ENCODE data around the gene RHBDL3.

RHBDL3 gene

GRCh38 chr17:32297860-32298259 lies 32.2 kb downstream of the RHBDL3 start:
- Histone ChIP-seq H3K27me3 (ENCODE audit: insufficient read depth, low read depth, severe bottlenecking) (no peaks in the 10 kb centered on the region), H3K9me3 (ENCODE audit: severe bottlenecking) (no peaks in the 10 kb centered on the region), H3K27ac (peak overlapping the region; percentile 95), H3K36me3 (peaks cover 34% of the 10 kb centered on the region), H3K4me3 (ENCODE audit: low read depth, low read length) (no peak overlapping the region)
- no peak for DNase-seq
- no peak for TF ChIP-seq CTCF (IDR thresholded peaks at IDR 0.05; ENCODE audit: low read depth, low read length)

- DNase-seq = peak; percentile 70
- Histone ChIP-seq H3K9me3 (ENCODE audit: severe bottlenecking) (no peaks in the 10 kb centered on the region), H3K4me3 (ENCODE audit: low read depth, low read length) (peak overlapping the region; percentile 25), H3K27ac (peak overlapping the region; percentile 95), H3K36me3 (peaks cover 36% of the 10 kb centered on the region), H3K27me3 (ENCODE audit: insufficient read depth, low read depth, severe bottlenecking) (no peaks in the 10 kb centered on the region)
- TF ChIP-seq CTCF (IDR thresholded peaks at IDR 0.05; ENCODE audit: low read depth, low read length) = peak; percentile 31; the same call in 1 of the 2 replicates
Observed at GRCh38 chr17:32298298-32298697, 32.7 kb downstream of the RHBDL3 start.

- TF ChIP-seq CTCF (IDR thresholded peaks at IDR 0.05; ENCODE audit: low read depth, low read length) = no peak
- Histone ChIP-seq H3K9me3 (ENCODE audit: severe bottlenecking) (no peaks in the 10 kb centered on the region), H3K27me3 (ENCODE audit: insufficient read depth, low read depth, severe bottlenecking) (no peaks in the 10 kb centered on the region), H3K27ac (peak overlapping the region; percentile 95), H3K36me3 (peaks cover 37% of the 10 kb centered on the region), H3K4me3 (ENCODE audit: low read depth, low read length) (peak overlapping the region; percentile 25)
- peak; percentile 86 for DNase-seq
Observed at GRCh38 chr17:32298721-32299579, 33.3 kb downstream of the RHBDL3 start.

- Histone ChIP-seq H3K9me3 (ENCODE audit: severe bottlenecking) (no peaks in the 10 kb centered on the region), H3K36me3 (peaks cover 39% of the 10 kb centered on the region), H3K27ac (peak overlapping the region; percentile 95), H3K4me3 (ENCODE audit: low read depth, low read length) (no peak overlapping the region), H3K27me3 (ENCODE audit: insufficient read depth, low read depth, severe bottlenecking) (no peaks in the 10 kb centered on the region)
- TF ChIP-seq CTCF (IDR thresholded peaks at IDR 0.05; ENCODE audit: low read depth, low read length) = no peak
- DNase-seq = peak; percentile 47
Observed at GRCh38 chr17:32299580-32300164, 34.0 kb downstream of the RHBDL3 start.

GRCh38 chr17:32302037-32302436 lies 36.4 kb downstream of the RHBDL3 start:
- Histone ChIP-seq H3K9me3 (ENCODE audit: severe bottlenecking) (no peaks in the 10 kb centered on the region), H3K27me3 (ENCODE audit: insufficient read depth, low read depth, severe bottlenecking) (no peaks in the 10 kb centered on the region), H3K36me3 (peaks cover 43% of the 10 kb centered on the region), H3K27ac (no peak overlapping the region; the same call in 1 of the 2 replicates), H3K4me3 (ENCODE audit: low read depth, low read length) (no peak overlapping the region)
- TF ChIP-seq CTCF (IDR thresholded peaks at IDR 0.05; ENCODE audit: low read depth, low read length) = no peak
- DNase-seq = no peak
